ENCODE data around the gene ANKS1A.

ANKS1A gene

DNA sequence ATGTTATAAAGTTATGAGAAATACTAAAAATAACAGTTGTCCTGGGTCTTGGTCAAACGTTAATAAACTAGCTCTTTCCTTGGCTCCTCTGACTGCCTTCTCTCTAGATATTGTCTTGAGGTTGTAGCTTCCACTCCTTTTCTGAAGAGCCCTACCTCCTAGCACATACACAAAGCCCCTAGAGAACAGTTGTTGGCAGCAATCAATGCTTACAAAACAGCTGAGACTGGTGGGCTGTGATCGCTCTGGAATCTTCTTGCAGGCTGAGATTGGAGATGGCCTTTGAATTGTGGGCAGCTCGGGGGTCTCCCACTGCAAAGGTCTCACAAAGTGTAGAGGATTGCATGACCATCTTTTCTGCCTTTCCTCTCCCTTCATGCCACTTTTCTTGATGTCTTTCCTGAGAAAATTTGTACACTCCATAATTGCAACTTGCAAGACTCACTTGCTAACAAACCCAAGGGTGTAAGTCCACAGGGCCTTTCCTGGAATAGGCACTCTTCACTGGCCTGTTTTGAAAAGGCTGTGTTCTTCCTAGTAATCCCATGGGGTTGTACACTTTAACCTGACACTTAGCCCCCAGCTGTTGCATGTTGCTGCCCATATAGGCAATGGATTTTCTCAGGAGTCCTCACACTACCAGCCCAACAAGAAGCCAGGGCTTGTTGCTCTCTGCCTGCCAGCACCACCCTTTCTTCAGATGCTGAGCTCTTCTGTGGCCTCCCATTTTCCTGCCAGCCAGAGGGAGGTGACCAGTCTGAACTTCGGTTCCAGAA, 152.2 kb downstream of the ANKS1A start:
- no peak for DNase-seq (ENCODE audit: low spot score)

GRCh38 chr6:35042031-35042815, 153.2 kb downstream of the ANKS1A start:
- DNase-seq (ENCODE audit: low spot score): no peak

DNA sequence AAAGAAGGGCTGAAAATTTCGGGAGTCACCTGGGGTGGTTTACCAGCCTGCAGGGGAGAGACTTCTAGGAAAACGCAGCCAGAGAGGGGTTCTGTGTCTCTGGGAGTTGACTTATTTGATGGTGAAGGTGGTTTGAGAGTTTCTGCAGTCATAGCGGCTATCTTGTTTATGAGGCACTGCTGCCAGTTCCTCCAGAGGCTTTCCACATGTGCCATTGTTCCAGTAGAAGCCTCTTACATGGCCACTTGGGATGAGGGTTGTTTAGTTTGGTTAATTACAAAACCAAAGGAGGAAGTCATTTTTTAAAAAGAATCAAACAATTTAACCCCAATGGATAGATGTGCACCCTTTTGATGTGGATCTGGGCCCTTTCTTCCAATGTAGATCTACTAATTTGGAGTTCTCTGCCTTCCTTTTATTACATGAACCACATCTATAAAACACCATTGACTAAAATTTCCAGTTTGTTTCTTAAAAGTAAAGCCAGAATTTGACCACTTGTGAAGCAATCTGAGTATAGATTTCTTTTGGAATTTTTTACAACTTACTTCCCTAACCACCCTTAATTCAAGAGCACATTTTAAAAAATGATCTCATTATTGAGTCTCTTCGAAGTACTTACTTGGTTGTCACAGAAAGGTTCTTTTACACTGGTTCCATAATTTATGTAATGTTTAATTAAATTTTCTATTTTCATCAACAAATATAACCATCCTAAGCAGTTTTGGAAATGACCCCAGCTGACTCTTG, 154.5 kb downstream of the ANKS1A start:
- DNase-seq (ENCODE audit: low spot score): no peak

DNA sequence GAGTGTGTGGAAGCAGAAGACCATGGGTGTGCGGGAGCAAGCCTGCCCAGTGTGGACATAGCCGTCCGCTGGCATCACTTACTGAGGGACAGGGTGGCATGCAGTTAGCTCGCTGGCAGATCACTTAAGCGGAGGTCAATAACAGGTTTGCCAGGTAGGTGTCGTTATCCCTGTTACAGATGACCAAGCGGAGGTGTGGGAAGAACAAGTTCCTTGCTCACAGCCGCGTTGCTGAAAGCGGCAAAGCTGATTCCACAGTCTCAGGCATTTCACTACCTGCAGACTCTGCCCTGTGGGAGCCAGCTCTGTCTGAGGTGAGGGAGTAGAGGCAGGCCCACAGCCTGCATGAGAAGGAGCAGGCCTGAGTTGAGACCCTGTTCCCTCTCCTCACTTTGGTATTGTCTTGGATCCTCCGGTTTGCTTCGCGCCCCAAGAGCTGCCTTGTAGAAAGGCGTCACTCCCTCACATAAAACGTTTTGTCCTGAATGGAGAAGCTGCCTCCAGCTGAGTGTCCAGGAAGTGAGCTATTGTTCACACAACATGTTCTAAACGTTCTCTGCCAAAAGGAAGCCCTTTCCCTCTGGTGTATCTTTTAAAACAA, 155.2 kb downstream of the ANKS1A start:
- DNase-seq (ENCODE audit: low spot score): no peak

DNA sequence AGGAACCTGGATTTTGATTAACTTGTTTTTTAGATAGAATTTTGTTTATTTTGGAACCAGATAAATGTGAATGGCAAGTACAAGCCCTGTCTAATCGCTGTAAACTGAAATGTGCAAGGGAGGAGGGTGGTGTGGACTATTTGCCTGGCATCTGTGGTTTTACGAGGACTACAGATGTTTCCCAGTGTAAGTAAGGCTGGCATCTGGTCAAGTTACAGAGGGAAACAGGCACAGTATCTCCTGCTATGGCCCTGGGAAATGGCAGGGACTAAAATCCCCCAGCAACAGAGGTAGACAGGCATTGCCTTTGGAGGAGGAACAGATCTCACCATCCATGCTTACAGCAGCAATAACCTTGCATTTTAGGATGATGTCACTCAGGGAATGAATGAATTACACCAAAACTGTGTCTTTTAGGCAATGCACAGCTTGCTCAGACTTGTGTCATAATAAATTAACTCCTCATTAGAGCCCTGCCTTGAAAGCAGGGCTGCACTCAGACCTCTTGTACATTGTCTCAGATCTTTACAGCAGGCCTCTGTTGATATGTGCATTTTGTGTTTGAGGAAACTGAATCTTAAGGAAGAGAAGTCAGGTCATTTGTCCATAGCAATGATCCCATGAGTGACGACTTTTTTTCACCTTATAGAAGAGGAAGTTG, 155.8 kb downstream of the ANKS1A start:
- no peak for DNase-seq (ENCODE audit: low spot score)

DNA sequence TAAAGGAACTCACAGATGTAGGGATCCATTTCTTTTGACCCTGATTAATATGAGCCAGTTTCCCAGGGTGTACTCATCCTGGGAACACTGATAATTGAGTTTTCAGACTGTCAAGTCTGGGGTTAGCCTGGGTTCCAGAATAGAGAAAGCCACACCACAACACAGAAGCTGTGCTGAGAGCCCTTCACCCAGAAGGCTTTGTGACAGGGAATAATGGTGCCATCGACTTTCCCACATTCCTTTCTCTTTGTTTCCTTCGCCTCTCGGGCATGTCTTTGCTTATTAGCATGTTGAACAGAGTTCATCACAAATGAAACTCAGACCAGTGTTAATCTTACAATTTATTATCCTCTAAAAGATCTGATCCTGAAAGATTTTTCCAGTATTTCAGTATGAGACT, 157.0 kb downstream of the ANKS1A start:
- DNase-seq (ENCODE audit: low spot score): no peak

GRCh38 chr6:35046862-35047261, 157.8 kb downstream of the ANKS1A start:
- no peak for DNase-seq (ENCODE audit: low spot score)

- no peak for DNase-seq (ENCODE audit: low spot score)
Measured at GRCh38 chr6:35047265-35048011, 158.4 kb downstream of the ANKS1A start.

GRCh38 chr6:35048031-35048613, 159.1 kb downstream of the ANKS1A start:
- DNase-seq (ENCODE audit: low spot score): no peak

GRCh38 chr6:35048631-35049083, 159.6 kb downstream of the ANKS1A start:
- no peak for DNase-seq (ENCODE audit: low spot score)

DNA sequence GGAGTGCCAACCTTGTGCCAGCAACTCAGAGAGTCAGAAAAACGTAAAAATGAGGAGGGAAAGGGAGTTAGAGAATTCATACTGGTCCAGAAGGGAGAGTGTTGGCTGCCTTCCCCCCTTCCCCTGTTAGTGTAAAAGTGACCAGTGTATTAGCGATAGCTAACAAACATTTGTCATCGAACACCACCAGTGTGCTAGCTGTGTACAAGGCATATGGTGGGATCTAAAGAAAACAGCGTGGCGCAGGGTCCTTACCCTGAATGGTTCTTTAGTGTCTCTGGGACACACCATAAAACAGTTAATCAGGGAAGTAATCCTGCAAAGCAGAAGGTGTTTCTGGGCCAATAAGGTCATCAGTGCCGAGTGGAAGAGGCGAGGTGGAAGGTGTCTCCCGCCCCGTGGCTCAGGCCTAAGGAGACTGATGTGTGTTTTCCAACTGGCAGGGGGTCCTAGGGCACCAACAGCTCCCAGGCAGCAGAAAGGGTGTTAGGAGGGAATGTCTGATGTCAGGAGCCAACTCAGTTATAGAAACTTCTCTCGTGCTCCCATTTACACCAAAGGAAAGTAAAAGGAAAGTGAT, 160.2 kb downstream of the ANKS1A start:
- DNase-seq (ENCODE audit: low spot score): no peak

DNA sequence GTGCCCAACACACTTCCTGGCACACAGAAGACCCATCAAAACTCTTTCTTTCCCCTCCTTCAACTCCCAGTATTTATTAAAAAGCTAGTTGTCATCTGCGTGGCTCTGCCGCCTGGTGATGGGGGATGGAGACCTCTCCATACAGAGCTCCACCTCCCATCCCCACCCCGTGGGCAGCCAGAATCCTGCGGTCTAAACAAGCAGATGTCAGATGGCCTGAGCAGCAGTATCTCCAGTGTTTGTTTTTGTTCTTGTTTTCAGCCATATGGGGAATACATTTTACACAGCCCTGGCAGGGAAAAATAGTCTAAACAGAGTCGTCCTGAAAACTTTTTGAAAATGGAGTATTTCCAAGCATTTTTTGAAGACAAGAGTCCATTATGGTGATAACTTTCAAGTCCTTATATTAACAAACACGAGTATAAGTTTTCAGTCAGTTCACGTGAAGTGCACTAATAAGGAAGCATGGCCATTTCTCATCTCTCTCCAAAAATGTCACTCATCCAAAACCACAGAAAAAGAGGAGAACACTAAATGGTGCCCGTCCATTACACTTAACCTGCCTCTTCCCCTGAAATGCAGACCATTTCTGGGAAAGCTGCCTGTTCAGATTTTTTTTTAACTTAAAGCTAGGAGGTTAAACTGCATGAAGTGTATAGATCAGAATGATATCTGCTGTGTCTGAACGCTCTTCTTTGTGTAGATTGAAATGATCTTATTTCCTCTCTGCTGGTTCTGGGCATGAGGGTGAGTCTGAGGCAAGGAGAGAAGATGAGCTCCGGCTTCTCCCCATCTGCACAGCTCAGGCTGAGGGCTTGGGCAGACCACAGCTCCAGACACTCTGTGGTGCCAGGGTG, 161.1 kb downstream of the ANKS1A start:
- no peak for DNase-seq (ENCODE audit: low spot score)

DNA sequence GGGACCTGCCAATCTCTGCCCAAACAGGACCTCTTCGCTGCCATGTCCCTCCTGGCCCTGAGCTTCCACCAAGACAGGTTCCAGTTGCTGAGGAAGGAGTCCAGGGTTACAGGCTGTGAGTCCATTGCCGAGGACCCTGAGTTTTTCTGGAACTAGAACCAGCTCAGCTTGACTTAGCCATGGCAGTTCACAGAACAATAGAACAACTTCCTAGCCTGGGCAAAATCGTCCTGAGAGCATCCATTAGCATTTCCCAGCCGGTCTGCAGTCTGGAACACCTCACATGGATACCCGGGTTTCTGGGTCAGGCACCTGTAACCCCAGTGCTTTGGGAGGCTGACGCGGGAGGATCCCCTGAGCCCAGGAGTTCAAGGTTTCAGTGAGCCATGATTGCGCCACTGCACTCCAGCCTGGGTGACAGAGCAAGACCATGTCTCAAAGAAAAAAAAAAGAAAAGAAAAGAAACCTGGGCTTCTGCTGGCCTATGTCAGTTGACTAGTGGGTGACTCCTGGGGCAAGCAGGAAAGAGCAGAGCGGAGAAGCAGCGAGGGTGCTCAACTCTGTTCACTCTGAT, 161.8 kb downstream of the ANKS1A start:
- DNase-seq (ENCODE audit: low spot score): no peak

DNA sequence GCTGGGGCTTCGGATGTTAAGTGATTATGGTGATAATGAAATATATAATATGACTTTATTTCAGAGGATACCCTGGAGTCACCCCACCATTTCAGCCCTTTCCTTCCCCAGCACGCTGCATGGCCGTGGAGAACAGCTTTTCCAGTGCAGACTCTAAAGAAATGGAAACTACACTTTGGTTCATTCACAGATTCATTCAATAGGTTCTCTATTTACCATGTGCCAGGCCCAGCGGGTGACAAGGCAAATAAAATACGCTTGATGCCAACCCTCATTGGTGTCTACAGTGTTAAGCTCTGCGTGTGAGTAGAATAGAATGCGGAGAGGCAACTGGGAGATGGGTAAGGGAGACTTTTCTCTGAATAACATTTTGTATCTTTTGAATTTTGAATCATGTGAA, 162.3 kb downstream of the ANKS1A start:
- DNase-seq (ENCODE audit: low spot score): no peak

DNA sequence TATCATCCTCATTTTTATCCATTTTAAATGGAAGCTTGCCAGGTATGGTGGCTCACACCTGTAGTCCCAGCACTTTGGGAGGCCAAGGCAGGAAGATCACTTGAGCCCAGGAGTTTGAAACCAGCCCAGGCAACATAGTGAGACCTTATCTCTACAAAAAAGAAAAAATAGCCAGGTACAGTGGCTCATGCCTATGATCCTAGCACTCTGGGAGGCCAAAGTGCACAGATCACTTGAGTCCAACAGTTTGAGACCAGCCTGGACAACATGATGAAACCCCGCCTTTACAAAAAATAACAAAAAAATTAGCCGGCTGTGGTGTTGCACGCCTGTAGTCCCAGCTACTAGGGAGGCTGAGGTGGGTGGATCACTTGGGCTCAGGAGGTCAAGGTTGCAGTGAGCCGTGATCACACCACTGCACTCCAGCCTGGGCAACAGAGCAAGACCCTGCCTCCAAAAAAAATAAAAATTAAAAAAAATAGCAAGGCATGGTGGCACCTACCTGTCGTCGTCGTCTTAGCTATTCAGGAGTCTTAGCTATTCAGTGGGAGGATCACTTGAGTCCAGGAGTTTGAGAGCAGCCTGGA, 163.0 kb downstream of the ANKS1A start:
- DNase-seq (ENCODE audit: low spot score): no peak

GRCh38 chr6:35052694-35053565, 163.9 kb downstream of the ANKS1A start:
- no peak for DNase-seq (ENCODE audit: low spot score)

DNA sequence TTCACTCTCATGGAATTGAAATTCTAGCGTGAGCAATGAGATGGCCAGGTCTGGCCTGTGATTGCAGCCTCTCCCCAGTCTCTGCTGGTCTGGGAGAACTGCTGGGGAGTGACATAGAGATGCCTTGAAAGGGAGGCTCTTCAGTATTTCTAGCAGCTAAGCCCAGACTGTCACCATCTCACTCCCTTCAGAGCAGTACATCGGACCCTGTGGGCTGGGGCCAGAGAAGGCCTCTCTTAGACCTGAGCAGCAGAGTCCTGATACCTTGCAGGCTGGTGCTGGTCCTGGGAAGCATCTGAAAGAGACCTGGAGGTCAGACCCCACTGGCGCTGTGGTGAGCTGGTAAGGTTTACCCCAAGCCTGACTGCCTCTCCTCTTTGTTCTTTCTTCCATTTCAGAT, 164.6 kb downstream of the ANKS1A start:
- no peak for DNase-seq (ENCODE audit: low spot score)
